HepG2 (cell line): ENCODE results near the gene CPT1A. TPM values are rescaled to one million over a fixed set of nuclear protein-coding genes. Genes with fewer than 3 reads are reported as not detected.

Experiments
- ATAC-seq: fragments of 200-7000 bp; cut with Tn5 transposase; 3 replicates; pipeline ENCODE4 v1.9.1; 2020; ENCODE audit warnings: mild to moderate bottlenecking, moderate library complexity
- BruUV-seq: library from RNA; stranded (reverse); fragments of 400-500 nt; replicated peaks from 2 replicates; lab custom pipeline; 2021; lab: Mats Ljungman, UMichigan
- CTCF ChIA-PET: fragments of 300-600 bp; formaldehyde crosslinking; extraction: SDS; loops from one replicate; lab custom pipeline; 2021; ENCODE audit warnings: low total read pairs, inconsistent platforms, low intra/inter-chr PET ratio; lab: Yijun Ruan, JAX
- POLR2A ChIA-PET: fragments of 350-600 bp; sonication (Branson Sonifier 250); formaldehyde crosslinking; loops from one replicate; lab custom pipeline; 2020; ENCODE audit warnings: antibody characterized with exemption, inconsistent platforms; lab: Yijun Ruan, JAX
- DNase-seq: peaks from one replicate; pipeline ENCODE4 v3.0.0-alpha.2; 2015; ENCODE audit warnings: low spot score
- FAIRE-seq: peaks from 3 replicates; lab custom pipeline; 2011; peaks lifted over from hg19 to GRCh38; lab: Jason Lieb, UNC
- H2AFZ ChIP-seq: one replicate; pipeline ENCODE4 v1.6.1; 2011; ENCODE audit warnings: low read length, inconsistent platforms
- H3K27ac ChIP-seq: fragments of 300-600 bp; 3 replicates; pipeline ENCODE4 v1.8.0; 2011; ENCODE audit warnings: mixed run types, mild to moderate bottlenecking, mixed read lengths, low read length, inconsistent platforms; ENCODE audit not compliant: insufficient read depth; ENCODE audit errors: extremely low read length
- H3K27me3 ChIP-seq, 2 experiments: fragments of 200-600 bp in 1 of 2; 2 replicates in 1 of 2; 3 replicates in 1 of 2; pipeline versions ENCODE4 v1.6.0 to v1.8.0; 2011; ENCODE audit warnings: low read length in 2 of 2, mild to moderate bottlenecking in 2 of 2, moderate library complexity in 2 of 2, inconsistent platforms in 1 of 2; ENCODE audit not compliant: insufficient read depth in 2 of 2, control insufficient read depth in 1 of 2
- H3K36me3 ChIP-seq, 2 experiments: fragments of 200-600 bp in 1 of 2; replicated peaks in 1 of 2; 2 replicates in 1 of 2; 3 replicates in 1 of 2; pipeline versions ENCODE4 v1.5.1 to v1.8.0; 2011; ENCODE audit warnings: low read length in 2 of 2, inconsistent platforms in 1 of 2; ENCODE audit not compliant: insufficient read depth in 2 of 2, control insufficient read depth in 1 of 2
- H3K4me1 ChIP-seq: 2 replicates; pipeline ENCODE4 v1.5.1; 2012; ENCODE audit warnings: low read length, inconsistent platforms; ENCODE audit not compliant: insufficient read depth
- H3K4me2 ChIP-seq: 2 replicates; pipeline ENCODE4 v1.6.0; 2011; ENCODE audit warnings: low read depth, low read length, inconsistent platforms
- H3K4me3 ChIP-seq, 3 experiments: fragments of 200-600 bp in 1 of 3; sonication (generic), shearing (Covaris generic) in 1 of 3; replicated peaks in 1 of 3; 2 replicates each; pipeline ENCODE4 v1.5.1; 2011 to 2016; ENCODE audit warnings: low read length in 3 of 3, inconsistent platforms in 2 of 3, low read depth in 2 of 3, mild to moderate bottlenecking in 2 of 3, control low read depth in 1 of 3, mixed read lengths in 1 of 3; ENCODE audit not compliant: insufficient read depth in 1 of 3
- H3K79me2 ChIP-seq: one replicate; pipeline ENCODE4 v1.6.1; 2011; ENCODE audit warnings: low read length, inconsistent platforms; ENCODE audit not compliant: insufficient read depth
- H3K9ac ChIP-seq: 2 replicates; pipeline ENCODE4 v1.6.0; 2011; ENCODE audit warnings: mild to moderate bottlenecking, low read depth, low read length, inconsistent platforms; ENCODE audit not compliant: insufficient read depth
- H3K9me3 ChIP-seq: 2 replicates; pipeline ENCODE4 v1.5.1; 2012; ENCODE audit warnings: mild to moderate bottlenecking, low read length
- H4K20me1 ChIP-seq: 2 replicates; pipeline ENCODE4 v1.6.0; 2011; ENCODE audit warnings: inconsistent platforms, mild to moderate bottlenecking, low read length, moderate library complexity; ENCODE audit not compliant: insufficient read depth
- DPF2 ChIP-seq: sonication (generic); formaldehyde crosslinking; IDR thresholded peaks from 2 replicates; pipeline ENCODE4 v1.4.0; 2020; ENCODE audit warnings: mild to moderate bottlenecking, low read depth, missing genetic modification reagents, borderline replicate concordance
- HMGXB4 ChIP-seq, 2 experiments: sonication (generic) in 1 of 2; formaldehyde crosslinking in 1 of 2; IDR thresholded peaks; 2 replicates each; pipeline versions ENCODE4 v1.4.0 to v1.6.1; 2018 to 2020; ENCODE audit warnings: missing genetic modification reagents in 2 of 2, borderline replicate concordance in 1 of 2, low read depth in 1 of 2, mild to moderate bottlenecking in 1 of 2, missing biosample characterization in 1 of 2
- KDM5B ChIP-seq: sonication (generic); formaldehyde crosslinking; IDR thresholded peaks from 2 replicates; pipeline ENCODE4 v1.4.0; 2020; ENCODE audit warnings: missing genetic modification reagents, mild to moderate bottlenecking, borderline replicate concordance
- MAZ ChIP-seq, 2 experiments: sonication (generic) in 1 of 2; formaldehyde crosslinking in 1 of 2; IDR thresholded peaks; 2 replicates each; pipeline versions ENCODE4 v1.5.0 to v1.6.1; 2012 to 2020; ENCODE audit warnings: low read depth in 2 of 2, mild to moderate bottlenecking in 2 of 2, borderline replicate concordance in 1 of 2, improper control_type of control experiment in 1 of 2, low read length in 1 of 2, missing genetic modification reagents in 1 of 2, moderate library complexity in 1 of 2
- ZBTB3 ChIP-seq: sonication (generic); formaldehyde crosslinking; IDR thresholded peaks from 2 replicates; pipeline ENCODE4 v1.4.0; 2020; ENCODE audit warnings: low read depth, mild to moderate bottlenecking, moderate library complexity, missing genetic modification reagents, borderline replicate concordance
- ZNF136 ChIP-seq: sonication (generic); formaldehyde crosslinking; IDR thresholded peaks from 2 replicates; pipeline ENCODE4 v1.8.1; 2022; ENCODE audit warnings: low read depth, mild to moderate bottlenecking, moderate library complexity, missing genetic modification reagents
- ZNF225 ChIP-seq: sonication (generic); formaldehyde crosslinking; IDR thresholded peaks from 2 replicates; pipeline ENCODE4 v1.4.0; 2020; ENCODE audit warnings: mild to moderate bottlenecking, missing genetic modification reagents
- ZNF558 ChIP-seq: sonication (generic); formaldehyde crosslinking; IDR thresholded peaks from 2 replicates; pipeline ENCODE4 v1.9.0; 2022; ENCODE audit warnings: mild to moderate bottlenecking, missing genetic modification reagents, borderline replicate concordance
- ZNF598 ChIP-seq: sonication (generic); formaldehyde crosslinking; IDR thresholded peaks from 2 replicates; pipeline ENCODE4 v1.5.1; 2020; ENCODE audit warnings: mild to moderate bottlenecking, missing genetic modification reagents, borderline replicate concordance
- ZNF850 ChIP-seq: sonication (generic); formaldehyde crosslinking; conservative IDR thresholded peaks from 2 replicates; pipeline ENCODE4 v1.9.0; 2021; ENCODE audit warnings: mild to moderate bottlenecking, missing genetic modification reagents
- ZXDC ChIP-seq: sonication (generic); formaldehyde crosslinking; IDR thresholded peaks from 2 replicates; pipeline ENCODE4 v1.5.0; 2020; ENCODE audit warnings: mild to moderate bottlenecking, missing genetic modification reagents
- WGBS: methylation state at CpG from one replicate; pipeline ENCODE4 v1.1.6; 2017; ENCODE audit warnings: low lambda C conversion rate; 5-methylcytosine and 5-hydroxymethylcytosine counted together
- in situ Hi-C: cut with HindIII; loops from 2 replicates; pipeline ENCODE4 v1.10.0; 2017; ENCODE audit warnings: low pct_unique_long_range_greater_than_20kb; ENCODE audit not compliant: extremely low pct_ligation_motif_present
- intact Hi-C: fragments of 100-400 bp; cut with micrococcal nuclease; formaldehyde crosslinking; loops from one replicate; pipeline ENCODE4 v1.10.0; 2022; ENCODE audit not compliant: unreplicated experiment
- polyA plus RNA-seq, 8 experiments: library from polyadenylated mRNA; depleted of rRNA in 3 of 8; stranded (reverse) in 7 of 8; unstranded in 1 of 8; fragments of >200 nt; fragmentation: Illumina TruSeq in 4 of 8; extraction: Trizol in 4 of 8; gene quantifications; 2 replicates each; pipeline versions ENCODE4 v1.2.1 to v1.2.3, GENCODE V29; 2011 to 2016; ENCODE audit warnings: low read depth in 4 of 8, missing spikeins in 1 of 8, mixed read lengths in 1 of 8; ENCODE audit not compliant: insufficient read depth in 1 of 8
- total RNA-seq, 5 experiments: library from RNA; depleted of rRNA; stranded (reverse); fragments of >200 nt; fragmentation: Illumina TruSeq; extraction: Trizol; gene quantifications; 2 replicates each; pipeline ENCODE4 v1.2.3, GENCODE V29; 2016; ENCODE audit warnings: low read depth in 1 of 5

Gene CPT1A
- total and polyA plus RNA-seq, 2 of the 13 experiments (the other 11 are each of a cell fraction or from before 2014, with no cell fraction given) = 7.0 to 7.1 TPM

GRCh38 chr11:68757711-68758110 lies 84.0 kb downstream of the CPT1A start:
- in situ Hi-C loops = no loop called here
- FAIRE-seq (no peak), DNase-seq (no peak), ATAC-seq (no peak)
- Histone ChIP-seq H3K4me1 (no peaks in the 10 kb centered on the region), H3K27me3 (no peaks in the 10 kb centered on the region), H3K4me3 (no peak overlapping the region), H3K36me3 (peaks cover 0 to 3% of the 10 kb centered on the region in 2 experiments; a peak in 2 of 5 replicates), H4K20me1 (no peaks in the 10 kb centered on the region), H3K4me2 (no peak overlapping the region), H2AFZ (no peak overlapping the region), H3K9me3 (no peaks in the 10 kb centered on the region), H3K9ac (no peak overlapping the region), H3K79me2 (no peaks in the 10 kb centered on the region), H3K27ac (no peak overlapping the region)
- intact Hi-C loops = no loop called here
- TF ChIP-seq KDM5B = no peak
- no peak for TF ChIP-seq ZBTB3 (CRISPR knock-in tag)
- TF ChIP-seq ZNF558 (CRISPR knock-in tag) = no peak
- TF ChIP-seq DPF2 = no peak
- TF ChIP-seq MAZ (IDR thresholded peaks at IDR 0.05; ENCODE audit: borderline replicate concordance, low read depth, low read length) = no peak
- TF ChIP-seq MAZ (CRISPR knock-in tag; IDR thresholded peaks at IDR 0.05; ENCODE audit: low read depth) = no peak
- no peak for TF ChIP-seq ZNF850 (CRISPR knock-in tag)
- TF ChIP-seq ZNF598 (CRISPR knock-in tag) = no peak
- no peak for TF ChIP-seq ZXDC (CRISPR knock-in tag)
- TF ChIP-seq ZNF136 (CRISPR knock-in tag) = no peak
- no peak for TF ChIP-seq ZNF225 (CRISPR knock-in tag)
- no peak for TF ChIP-seq HMGXB4 (CRISPR knock-in tag; IDR thresholded peaks at IDR 0.05; ENCODE audit: borderline replicate concordance in 1 of 2, low read depth in 1 of 2)
- BruUV-seq = no TSS peak
- ChIA-PET POLR2A (no interaction called here), CTCF (no interaction called here)
- 78% methylated on average over 8 of the region's 8 CpGs for WGBS
